Ishikawa (cell line): ENCODE measurements around the gene TBC1D24.
A peak's percentile ranks its signal among the peaks of the same experiment; 100 is the strongest.

ENCODE experiments used
- CEBPB ChIP-seq: IDR thresholded peaks from 2 replicates; pipeline ENCODE4 v1.6.1; 2012
- CREB1 ChIP-seq: IDR thresholded peaks from 2 replicates; pipeline ENCODE4 v1.6.1; 2012; ENCODE audit warnings: low read depth
- EGR1 ChIP-seq: IDR thresholded peaks from 2 replicates; pipeline ENCODE4 v1.6.1; 2012
- EP300 ChIP-seq: IDR thresholded peaks from 2 replicates; pipeline ENCODE4 v1.6.1; 2012; ENCODE audit warnings: borderline replicate concordance
- FOXM1 ChIP-seq: IDR thresholded peaks from 2 replicates; pipeline ENCODE4 v1.6.1; 2012; ENCODE audit warnings: low read depth, borderline replicate concordance
- MAX ChIP-seq: IDR thresholded peaks from 2 replicates; pipeline ENCODE4 v1.6.1; 2012
- NFIC ChIP-seq: IDR thresholded peaks from 2 replicates; pipeline ENCODE4 v1.6.1; 2012
- RAD21 ChIP-seq: IDR thresholded peaks from 2 replicates; pipeline ENCODE4 v1.6.1; 2012; ENCODE audit warnings: low read depth
- REST ChIP-seq: IDR thresholded peaks from 2 replicates; pipeline ENCODE4 v1.6.1; 2012; ENCODE audit warnings: low read depth, mild to moderate bottlenecking
- TAF1 ChIP-seq: IDR thresholded peaks from 2 replicates; pipeline ENCODE4 v1.6.1; 2012; ENCODE audit warnings: low read depth, mild to moderate bottlenecking
- TCF12 ChIP-seq: IDR thresholded peaks from 2 replicates; pipeline ENCODE4 v1.6.1; 2012; ENCODE audit warnings: low read depth
- TEAD4 ChIP-seq: IDR thresholded peaks from 2 replicates; pipeline ENCODE4 v1.6.1; 2012
- USF1 ChIP-seq: IDR thresholded peaks from 2 replicates; pipeline ENCODE4 v1.6.1; 2012
- YY1 ChIP-seq: IDR thresholded peaks from 2 replicates; pipeline ENCODE4 v1.6.1; 2012; ENCODE audit warnings: low read depth
- ZBTB7A ChIP-seq: IDR thresholded peaks from 2 replicates; pipeline ENCODE4 v1.6.1; 2012; ENCODE audit warnings: low read depth

Gene TBC1D24

GRCh38 chr16:2458887-2459646, 15.9 kb upstream of the TBC1D24 start:
- TF ChIP-seq ZBTB7A (no peak), TAF1 (no peak), TCF12 (no peak), RAD21 (no peak), EGR1 (no peak), EP300 (no peak), USF1 (no peak), TEAD4 (no peak), CREB1 (no peak), CEBPB (no peak), REST (no peak), MAX (no peak), FOXM1 (no peak)

GRCh38 chr16:2459647-2460390, 15.1 kb upstream of the TBC1D24 start, which contains the start of gene TEDC2:
TSS of gene TEDC2 (plus strand) at chr16:2460109. CDS start at chr16:2460145, 36 bp downstream.
- TF ChIP-seq TEAD4 (0 out of 2 replicates have a peak, but pooled peaks have one; percentile 2), REST (peak; percentile 78), USF1 (no peak; the same call in 1 of the 2 replicates), FOXM1 (0 out of 2 replicates have a peak, but pooled peaks have one; percentile 16), EP300 (peak; percentile 27; the same call in 1 of the 2 replicates), MAX (peak; percentile 96), CEBPB (no peak), EGR1 (no peak), YY1 (peak; percentile 9; the same call in 1 of the 2 replicates), RAD21 (no peak), NFIC (no peak), ZBTB7A (no peak), CREB1 (peak; percentile 25; the same call in 1 of the 2 replicates), TCF12 (peak; percentile 33; the same call in 1 of the 2 replicates), TAF1 (0 out of 2 replicates have a peak, but pooled peaks have one; percentile 8)

- TF ChIP-seq ZBTB7A (peak; percentile 52; the same call in 1 of the 2 replicates), NFIC (no peak), USF1 (no peak), CEBPB (no peak), CREB1 (no peak)
These were observed 14.6 kb upstream of the TBC1D24 start for GRCh38 chr16:2460391-2460713.

GRCh38 chr16:2460916-2461315, 14.0 kb upstream of the TBC1D24 start:
- TF ChIP-seq CREB1 (no peak), YY1 (no peak), MAX (no peak), RAD21 (no peak), TAF1 (no peak), FOXM1 (no peak), REST (no peak), CEBPB (no peak), USF1 (no peak), EP300 (no peak), ZBTB7A (no peak), TEAD4 (no peak)
